ENCODE results near the gene CCDC134. TPM values are rescaled to one million over a fixed set of nuclear protein-coding genes. Genes with fewer than 3 reads are reported as not detected.
"Not testable (repeated sequence)": the region's sequence is repeated elsewhere in the genome, so short reads cannot be mapped to it uniquely, and the experiment has no call there.

Gene CCDC134
- polyA plus RNA-seq, 3 donors = 7.9 to 12.2 (median 11.1) TPM

- no peak for DNase-seq
Measured at GRCh38 chr22:41820447-41820846, 20.0 kb downstream of the CCDC134 start.

- no peak for DNase-seq
Measured at GRCh38 chr22:41821471-41822316, 21.2 kb downstream of the CCDC134 start.

- DNase-seq = peak; percentile 36
Measured at GRCh38 chr22:41822317-41823057, 22.0 kb downstream of the CCDC134 start.

GRCh38 chr22:41823797-41824196 lies 23.3 kb downstream of the CCDC134 start:
- DNase-seq = no peak

- DNase-seq = no peak
Measured at GRCh38 chr22:41825376-41825775, 24.9 kb downstream of the CCDC134 start.

GRCh38 chr22:41826021-41826420 lies 25.5 kb downstream of the CCDC134 start:
- DNase-seq = no peak

- no peak for DNase-seq
Measured at GRCh38 chr22:41826430-41827383, 26.2 kb downstream of the CCDC134 start.

GRCh38 chr22:41827671-41828070 lies 27.2 kb downstream of the CCDC134 start:
- DNase-seq = no peak

- no peak for DNase-seq
Measured at GRCh38 chr22:41828516-41828915, 28.0 kb downstream of the CCDC134 start.

- no peak for DNase-seq
Measured at GRCh38 chr22:41830174-41830573, 29.7 kb downstream of the CCDC134 start.

GRCh38 chr22:41831383-41831782 lies 30.9 kb downstream of the CCDC134 start:
- no peak for DNase-seq

- no peak for DNase-seq
Measured at GRCh38 chr22:41831828-41832552, 31.5 kb downstream of the CCDC134 start.

- DNase-seq = peak; percentile 100
Measured at GRCh38 chr22:41832553-41833368, 32.3 kb downstream of the CCDC134 start, which contains the start of gene SREBF2. TSS of gene SREBF2 (plus strand) at chr22:41833105. CDS start at chr22:41833271, 166 bp downstream.

GRCh38 chr22:41833369-41834004 lies 33.0 kb downstream of the CCDC134 start:
- no peak for DNase-seq

- DNase-seq = no peak
Measured at GRCh38 chr22:41834005-41834944, 33.8 kb downstream of the CCDC134 start.

- not testable (repeated sequence) for DNase-seq
Measured at GRCh38 chr22:41835462-41835861, 35.0 kb downstream of the CCDC134 start.

- DNase-seq = no peak
Measured at GRCh38 chr22:41836551-41836950, 36.1 kb downstream of the CCDC134 start.

GRCh38 chr22:41838842-41839618 lies 38.6 kb downstream of the CCDC134 start:
- DNase-seq = no peak
